Kidney (tissue), 14 donors: Measurements from ENCODE around the gene TBCE. TPM values are rescaled to one million over a fixed set of nuclear protein-coding genes. Genes with fewer than 3 reads are reported as not detected.

ENCODE experiments used
- DNase-seq, 5 donors: peaks; one replicate each; pipeline ENCODE4 v3.0.0-alpha.2; 2013 to 2020
- FAIRE-seq: peaks from 2 replicates; lab custom pipeline; 2012; peaks lifted over from hg19 to GRCh38; lab: Jason Lieb, UNC
- H3K27ac ChIP-seq, 2 donors: one replicate each; pipeline ENCODE4 v1.7.0; 2013; ENCODE audit warnings: low read depth in 2 of 2, low read length in 2 of 2, inconsistent platforms in 1 of 2
- H3K27me3 ChIP-seq: one replicate; pipeline ENCODE4 v1.7.1; 2013; ENCODE audit warnings: low read length, inconsistent platforms; ENCODE audit not compliant: control insufficient read depth, insufficient read depth
- H3K36me3 ChIP-seq, 3 donors: one replicate each; pipeline versions ENCODE4 v1.7.0 to v1.7.1; 2013; ENCODE audit warnings: low read length in 3 of 3, control low read depth in 1 of 3, inconsistent platforms in 1 of 3; ENCODE audit not compliant: insufficient read depth in 3 of 3, control insufficient read depth in 2 of 3
- H3K4me1 ChIP-seq, 3 donors: one replicate each; pipeline versions ENCODE4 v1.7.0 to v1.7.1; 2013; ENCODE audit warnings: low read length in 3 of 3, inconsistent platforms in 1 of 3, low read depth in 1 of 3; ENCODE audit not compliant: control insufficient read depth in 2 of 3, insufficient read depth in 2 of 3
- H3K4me3 ChIP-seq, 3 donors: one replicate each; pipeline versions ENCODE4 v1.7.0 to v1.8.1; 2013; ENCODE audit warnings: low read length in 3 of 3, control low read depth in 1 of 3, inconsistent platforms in 1 of 3
- H3K9ac ChIP-seq, 3 donors: one replicate each; pipeline versions ENCODE4 v1.7.0 to v1.7.1; 2013; ENCODE audit warnings: low read length in 3 of 3, control low read depth in 1 of 3, inconsistent platforms in 1 of 3
- H3K9me3 ChIP-seq, 3 donors: one replicate each; pipeline versions ENCODE4 v1.7.0 to v1.7.1; 2013; ENCODE audit warnings: low read length in 3 of 3, control low read depth in 1 of 3, inconsistent platforms in 1 of 3; ENCODE audit not compliant: control insufficient read depth in 2 of 3, insufficient read depth in 1 of 3
- CTCF ChIP-seq: IDR thresholded peaks from 3 replicates; pipeline ENCODE4 v1.5.1; 2012; ENCODE audit warnings: mild to moderate bottlenecking, moderate library complexity, borderline replicate concordance; ENCODE audit not compliant: insufficient read depth; ENCODE audit errors: extremely low read depth
- intact Hi-C: fragments of 100-400 bp; cut with DNase I; formaldehyde crosslinking; loops from one replicate; pipeline ENCODE4 v1.11.1; 2022
- polyA plus RNA-seq: library from polyadenylated mRNA; stranded (reverse); fragments of 350-450 nt; fragmentation: Illumina TruSeq; extraction: RNeasy Lipid Tissue Mini Kit (QIAGEN cat#74804); gene quantifications from one replicate; pipeline ENCODE4 v1.2.3, GENCODE V29; 2014; ENCODE audit warnings: low read depth, low replicate concordance; ENCODE audit not compliant: insufficient read depth
- total RNA-seq: library from RNA; stranded (reverse); fragmentation: NEBNext Ultra II Directional; extraction: Animal tissue kit (Norgen Biotek cat#: 25700); gene quantifications from one replicate; pipeline ENCODE4 v1.2.1, GENCODE V29; 2021
- donor health status: control.
- donor health status: control.
- donor health status: control.
- donor health status: control.
- donor health status: control.
- donor health status: DM: yes; HTN: yes; CAD: no.
- donor health status: Normal renal cell carcinoma (clear cell type).

The TBCE gene
- total and polyA plus RNA-seq, 2 donors from 2014 or later = 15.1 to 22.6 TPM

- no peak for TF ChIP-seq CTCF
- no peaks in the 10 kb centered on the region for H3K9me3 ChIP-seq
- H3K36me3 ChIP-seq = no peaks in the 10 kb centered on the region
- FAIRE-seq (no peak), DNase-seq (no peak)
- intact Hi-C loops = no loop called here
- H3K27me3 ChIP-seq = no peaks in the 10 kb centered on the region
- H3K4me3 ChIP-seq = no peak overlapping the region
- H3K9ac ChIP-seq = no peak overlapping the region
- H3K27ac ChIP-seq = no peak overlapping the region
- peaks cover 0 to 9% (median 2%) of the 10 kb centered on the region in 3 donors for H3K4me1 ChIP-seq
These were observed 42.9 kb upstream of the TBCE start for GRCh38 chr1:235324296-235324695.

GRCh38 chr1:235325139-235325538 lies 42.1 kb upstream of the TBCE start:
- Histone ChIP-seq H3K27me3 (no peaks in the 10 kb centered on the region), H3K9me3 (no peaks in the 10 kb centered on the region), H3K27ac (no peak overlapping the region), H3K9ac (no peak overlapping the region), H3K4me1 (peaks cover 0 to 18% (median 2%) of the 10 kb centered on the region in 3 donors), H3K4me3 (peak overlapping the region in 1 of 3 donors; percentile 11), H3K36me3 (no peaks in the 10 kb centered on the region)
- TF ChIP-seq CTCF = no peak
- FAIRE-seq = peak; percentile 41
- no peak for DNase-seq
- intact Hi-C loops = no loop called here

- FAIRE-seq (no peak), DNase-seq (no peak)
- Histone ChIP-seq H3K4me3 (peak overlapping the region in 2 of 3 donors; percentile 81 to 94), H3K27ac (no peak overlapping the region), H3K9me3 (no peaks in the 10 kb centered on the region), H3K4me1 (peaks cover 1 to 25% (median 2%) of the 10 kb centered on the region in 3 donors), H3K36me3 (no peaks in the 10 kb centered on the region), H3K27me3 (no peaks in the 10 kb centered on the region), H3K9ac (peak overlapping the region in 2 of 3 donors; percentile 37 to 61)
- no peak for TF ChIP-seq CTCF
- intact Hi-C loops = no loop called here
These were observed 41.4 kb upstream of the TBCE start for GRCh38 chr1:235325854-235326253.
